Osteocyte (in vitro differentiated cells): ENCODE data around the gene HCN2. TPM values are rescaled to one million over a fixed set of nuclear protein-coding genes. Genes with fewer than 3 reads are reported as not detected.

ENCODE experiments used
- DNase-seq: peaks from one replicate; pipeline ENCODE4 v3.0.0; 2021; ENCODE audit warnings: mixed read lengths; ENCODE audit not compliant: unreplicated experiment; ENCODE audit errors: extremely low spot score
- H3K27ac Mint-ChIP-seq: one replicate; pipeline ENCODE4 v1.8.0; 2021; ENCODE audit warnings: mild to moderate bottlenecking, mixed read lengths; ENCODE audit not compliant: unreplicated experiment
- H3K27me3 Mint-ChIP-seq: one replicate; pipeline ENCODE4 v1.8.0; 2021; ENCODE audit warnings: mixed read lengths; ENCODE audit not compliant: unreplicated experiment
- H3K36me3 Mint-ChIP-seq: one replicate; pipeline ENCODE4 v1.8.0; 2021; ENCODE audit warnings: mixed read lengths; ENCODE audit not compliant: unreplicated experiment
- H3K4me1 Mint-ChIP-seq: one replicate; pipeline ENCODE4 v1.8.0; 2021; ENCODE audit warnings: mixed read lengths; ENCODE audit not compliant: unreplicated experiment
- H3K4me3 Mint-ChIP-seq: one replicate; pipeline ENCODE4 v1.8.0; 2021; ENCODE audit warnings: mild to moderate bottlenecking, moderate library complexity, mixed read lengths; ENCODE audit not compliant: unreplicated experiment
- H3K9me3 Mint-ChIP-seq: one replicate; pipeline ENCODE4 v1.8.0; 2021; ENCODE audit warnings: mixed read lengths; ENCODE audit not compliant: unreplicated experiment
- total RNA-seq: library from RNA; stranded (reverse); gene quantifications from 2 replicates; pipeline ENCODE4 v1.2.1, GENCODE V29; 2021
- TF ChIP-seq, protein P1 (sequence below): fragments of 200-600 bp; sonication (generic); IDR thresholded peaks from 2 replicates; pipeline ENCODE4 v1.5.0; 2021; ENCODE audit warnings: antibody characterized with exemption, mild to moderate bottlenecking, moderate library complexity

The HCN2 gene
- total RNA-seq, 1 donor from 2014 or later, result 28.3 TPM

DNA sequence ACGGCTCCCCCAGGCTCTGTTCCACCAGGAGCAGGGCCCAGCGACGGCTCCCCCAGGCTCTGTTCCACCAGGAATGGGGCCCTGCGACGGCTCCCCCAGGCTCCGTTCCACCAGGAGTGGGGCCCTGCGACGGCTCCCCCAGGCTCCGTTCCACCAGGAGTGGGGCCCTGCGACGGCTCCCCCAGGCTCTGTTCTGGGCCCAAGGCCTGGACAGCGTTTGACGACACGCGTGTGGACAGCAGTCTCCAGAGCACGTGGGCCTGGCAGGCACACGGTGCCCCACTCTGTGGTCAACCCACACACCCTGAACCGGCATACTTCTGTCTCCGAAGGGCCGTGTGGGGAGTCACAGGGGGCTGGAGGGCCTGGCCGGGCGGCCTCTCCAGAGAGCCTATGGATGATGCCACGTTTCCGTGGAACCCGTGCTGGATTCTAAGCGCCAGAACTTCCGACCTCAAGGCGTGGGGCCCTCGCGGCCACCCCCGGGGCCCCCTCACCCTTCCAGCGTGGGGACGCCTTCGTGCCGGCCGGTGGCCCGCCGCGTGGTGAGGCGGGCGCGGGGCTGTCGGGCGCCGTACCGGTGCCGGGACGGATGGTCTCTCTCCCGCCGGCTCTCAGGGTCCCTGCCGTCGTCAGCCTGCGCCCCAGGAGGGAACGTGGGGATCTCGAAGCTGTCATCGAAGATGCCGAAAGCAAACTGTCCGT is 61.6 kb downstream of the HCN2 start:
- Mint-ChIP-seq H3K27me3 (no peaks in the 10 kb centered on the region), H3K9me3 (no peaks in the 10 kb centered on the region), H3K4me1 (no peaks in the 10 kb centered on the region), H3K36me3 (peaks cover 5% of the 10 kb centered on the region), H3K27ac (no peak overlapping the region), H3K4me3 (no peak overlapping the region)
- TF ChIP-seq, protein P1, sequence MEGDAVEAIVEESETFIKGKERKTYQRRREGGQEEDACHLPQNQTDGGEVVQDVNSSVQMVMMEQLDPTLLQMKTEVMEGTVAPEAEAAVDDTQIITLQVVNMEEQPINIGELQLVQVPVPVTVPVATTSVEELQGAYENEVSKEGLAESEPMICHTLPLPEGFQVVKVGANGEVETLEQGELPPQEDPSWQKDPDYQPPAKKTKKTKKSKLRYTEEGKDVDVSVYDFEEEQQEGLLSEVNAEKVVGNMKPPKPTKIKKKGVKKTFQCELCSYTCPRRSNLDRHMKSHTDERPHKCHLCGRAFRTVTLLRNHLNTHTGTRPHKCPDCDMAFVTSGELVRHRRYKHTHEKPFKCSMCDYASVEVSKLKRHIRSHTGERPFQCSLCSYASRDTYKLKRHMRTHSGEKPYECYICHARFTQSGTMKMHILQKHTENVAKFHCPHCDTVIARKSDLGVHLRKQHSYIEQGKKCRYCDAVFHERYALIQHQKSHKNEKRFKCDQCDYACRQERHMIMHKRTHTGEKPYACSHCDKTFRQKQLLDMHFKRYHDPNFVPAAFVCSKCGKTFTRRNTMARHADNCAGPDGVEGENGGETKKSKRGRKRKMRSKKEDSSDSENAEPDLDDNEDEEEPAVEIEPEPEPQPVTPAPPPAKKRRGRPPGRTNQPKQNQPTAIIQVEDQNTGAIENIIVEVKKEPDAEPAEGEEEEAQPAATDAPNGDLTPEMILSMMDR, result no peak
- no peak for DNase-seq

DNA sequence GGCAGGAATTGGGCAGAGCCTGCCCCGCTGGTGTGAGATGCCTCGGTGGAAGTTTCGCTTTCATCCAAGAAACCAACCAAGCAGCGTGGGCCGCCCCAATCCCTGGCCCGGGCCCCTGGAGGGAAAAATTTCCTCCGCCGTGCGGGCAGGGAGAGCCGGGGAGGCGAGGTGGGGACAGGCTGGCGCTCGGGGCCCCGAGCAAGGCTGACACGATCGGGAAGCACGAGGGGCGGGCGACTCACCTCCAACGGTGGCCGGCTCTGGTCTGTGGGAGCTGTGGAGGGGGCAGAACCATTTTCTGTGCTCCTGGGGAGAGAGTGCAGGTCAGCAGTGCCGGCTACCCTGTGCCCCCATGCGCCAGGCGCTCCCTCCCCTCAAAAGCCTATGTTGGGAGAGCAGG is 62.3 kb downstream of the HCN2 start:
- H3K27me3 Mint-ChIP-seq, result no peaks in the 10 kb centered on the region
- TF ChIP-seq, protein P1, result no peak
- H3K36me3 Mint-ChIP-seq, result peaks cover 5% of the 10 kb centered on the region
- no peaks in the 10 kb centered on the region for H3K9me3 Mint-ChIP-seq
- H3K4me3 Mint-ChIP-seq, result no peak overlapping the region
- H3K4me1 Mint-ChIP-seq, result no peaks in the 10 kb centered on the region
- DNase-seq, result no peak
- no peak overlapping the region for H3K27ac Mint-ChIP-seq

DNA sequence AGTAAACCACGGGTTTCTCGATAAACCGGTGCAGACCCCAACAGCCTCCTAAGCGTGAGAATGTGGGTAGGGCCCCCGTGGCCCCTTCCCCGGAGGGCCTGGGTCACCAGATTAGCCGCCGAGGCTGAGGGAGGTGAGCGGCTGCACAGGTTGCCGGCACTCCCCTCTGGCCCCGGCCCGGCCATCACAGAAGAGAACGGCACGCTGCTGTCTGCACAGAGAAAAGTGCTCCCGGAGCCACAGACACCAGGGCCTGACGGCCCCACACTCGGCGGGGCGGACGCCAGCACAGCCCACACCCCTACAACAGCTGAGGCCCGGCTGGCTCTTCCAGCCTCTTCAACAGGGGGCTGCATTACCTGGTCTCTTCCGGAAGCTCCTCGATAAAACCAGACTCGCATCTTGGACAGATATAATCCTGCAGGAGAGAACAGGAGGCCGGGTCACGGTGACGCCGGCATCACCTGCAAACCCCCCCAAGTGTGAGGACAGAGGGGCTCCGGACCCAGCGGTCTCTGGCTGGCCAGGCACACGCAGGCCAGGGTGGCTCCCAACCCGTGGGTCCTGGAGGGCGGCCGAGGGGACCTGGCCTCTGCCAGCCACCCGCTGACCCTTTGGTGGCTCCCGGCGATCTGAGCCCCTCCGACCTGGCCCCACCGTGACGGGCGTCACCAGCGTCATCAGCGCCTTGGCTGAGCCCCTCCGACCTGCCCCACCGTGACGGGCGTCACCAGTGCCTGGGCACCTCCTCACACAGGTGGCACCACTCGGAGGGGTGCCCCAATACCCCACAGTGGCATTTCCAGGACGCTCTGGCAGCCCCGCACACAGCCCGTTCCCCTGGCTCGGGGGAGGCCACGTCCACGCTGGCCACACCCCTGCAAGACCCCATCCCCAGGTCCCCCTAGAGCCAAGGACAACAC is 63.0 kb downstream of the HCN2 start:
- TF ChIP-seq, protein P1, result no peak
- Mint-ChIP-seq H3K36me3 (peaks cover 2% of the 10 kb centered on the region), H3K27ac (no peak overlapping the region), H3K4me3 (no peak overlapping the region), H3K27me3 (no peaks in the 10 kb centered on the region), H3K4me1 (no peaks in the 10 kb centered on the region), H3K9me3 (no peaks in the 10 kb centered on the region)
- DNase-seq, result no peak

DNA sequence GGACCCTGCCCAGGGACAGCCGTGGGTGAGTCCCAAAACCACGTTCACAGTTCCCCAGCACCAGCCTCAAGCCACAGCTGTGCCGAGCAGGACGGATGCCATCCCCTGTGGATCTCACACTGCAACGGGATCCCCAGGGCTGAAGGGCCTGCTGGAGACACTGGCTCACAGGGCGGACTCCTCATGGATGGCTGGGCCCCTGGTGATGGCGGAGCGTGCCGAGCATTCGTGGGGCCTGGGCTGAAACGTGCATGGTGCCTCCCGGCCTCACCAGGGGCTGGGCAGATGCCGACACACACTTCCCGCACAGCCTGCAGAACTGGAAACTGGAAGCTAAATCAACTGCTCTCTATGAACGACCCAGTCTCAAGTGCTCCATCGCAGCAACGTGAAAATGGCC is 63.7 kb downstream of the HCN2 start:
- no peaks in the 10 kb centered on the region for H3K9me3 Mint-ChIP-seq
- no peak overlapping the region for H3K27ac Mint-ChIP-seq

More for the DNA sequence above, 63.7 kb downstream of the HCN2 start:
- Mint-ChIP-seq H3K4me1 (no peaks in the 10 kb centered on the region), H3K4me3 (no peak overlapping the region), H3K36me3 (peaks cover 2% of the 10 kb centered on the region), H3K27me3 (no peaks in the 10 kb centered on the region)
- no peak for DNase-seq
- TF ChIP-seq, protein P1, result no peak
